GM12891 (cell line): ENCODE data around the gene KCNG2.

Experiments used
- PAX5 ChIP-seq: IDR thresholded peaks from 2 replicates; pipeline ENCODE4 v1.6.1; 2011; ENCODE audit warnings: low read length, moderate library complexity, mild to moderate bottlenecking; ENCODE audit not compliant: insufficient read depth, severe bottlenecking
- POLR2A ChIP-seq: IDR thresholded peaks from 2 replicates; pipeline ENCODE4 v1.6.1; 2011; ENCODE audit warnings: low read depth, low read length, control low read depth
- POLR2AphosphoS5 ChIP-seq: IDR thresholded peaks from 2 replicates; pipeline ENCODE4 v1.6.1; 2011; ENCODE audit warnings: low read depth, low read length, control low read depth
- POU2F2 ChIP-seq: IDR thresholded peaks from 2 replicates; pipeline ENCODE4 v1.6.1; 2011; ENCODE audit warnings: low read depth, mild to moderate bottlenecking, control low read depth, low read length, moderate library complexity
- SPI1 ChIP-seq: IDR thresholded peaks from 2 replicates; pipeline ENCODE4 v1.6.1; 2011; ENCODE audit warnings: low read depth, low read length, control low read depth
- TAF1 ChIP-seq: IDR thresholded peaks from 2 replicates; pipeline ENCODE4 v1.6.1; 2011; ENCODE audit warnings: low read depth, low read length, control low read depth

- no peak for TF ChIP-seq POLR2AphosphoS5
- no peak for TF ChIP-seq POLR2A
- TF ChIP-seq TAF1: no peak
- TF ChIP-seq PAX5: no peak
- no peak for TF ChIP-seq SPI1
- no peak for TF ChIP-seq POU2F2
Observed at GRCh38 chr18:79942211-79942610, 144.5 kb downstream of the KCNG2 start.
